ENCODE data around the gene RAP1GAP2.

DNA sequence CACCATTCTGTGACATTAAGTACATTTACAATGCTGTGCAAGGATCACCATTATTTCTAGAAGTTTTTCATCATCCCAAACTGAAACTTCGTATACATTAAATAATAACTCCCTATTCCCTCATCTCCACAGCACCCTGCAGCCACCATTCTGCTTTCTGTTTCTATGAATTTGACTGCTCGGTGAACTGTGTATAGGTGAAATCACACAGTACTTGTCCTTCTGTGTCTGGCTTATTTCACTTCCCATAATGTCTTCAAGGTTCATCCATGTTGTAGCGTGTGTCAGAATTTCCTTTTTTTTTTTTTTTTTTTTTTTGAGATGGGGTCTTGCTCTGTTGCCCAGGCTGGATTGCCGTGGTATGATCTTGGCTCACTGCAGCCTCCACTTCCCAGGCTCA, 20.4 kb downstream of the RAP1GAP2 start:
- no peak for TF ChIP-seq CTCF (IDR thresholded peaks at IDR 0.05)
- TF ChIP-seq POLR2A (IDR thresholded peaks at IDR 0.05) = no peak

All from Peyer's patch (tissue), 4 donors.